ENCODE results near the gene SNRNP27. TPM values are rescaled to one million over a fixed set of nuclear protein-coding genes. Genes with fewer than 3 reads are reported as not detected.
A peak's percentile ranks its signal among the peaks of the same experiment; 100 is the strongest.

SNRNP27 gene
- total RNA-seq, 1 donor from 2014 or later = 38.7 TPM

- no peak overlapping the region for H3K4me3 ChIP-seq
- H3K36me3 ChIP-seq = peaks cover 80% of the 10 kb centered on the region
- H3K4me1 ChIP-seq = peaks cover 29% of the 10 kb centered on the region
- intact Hi-C loops (cut with DNase I) = no loop called here
- ATAC-seq (no peak), DNase-seq (no peak)
- no peaks in the 10 kb centered on the region for H3K27me3 ChIP-seq (ENCODE audit: low read depth)
- TF ChIP-seq, protein P1, sequence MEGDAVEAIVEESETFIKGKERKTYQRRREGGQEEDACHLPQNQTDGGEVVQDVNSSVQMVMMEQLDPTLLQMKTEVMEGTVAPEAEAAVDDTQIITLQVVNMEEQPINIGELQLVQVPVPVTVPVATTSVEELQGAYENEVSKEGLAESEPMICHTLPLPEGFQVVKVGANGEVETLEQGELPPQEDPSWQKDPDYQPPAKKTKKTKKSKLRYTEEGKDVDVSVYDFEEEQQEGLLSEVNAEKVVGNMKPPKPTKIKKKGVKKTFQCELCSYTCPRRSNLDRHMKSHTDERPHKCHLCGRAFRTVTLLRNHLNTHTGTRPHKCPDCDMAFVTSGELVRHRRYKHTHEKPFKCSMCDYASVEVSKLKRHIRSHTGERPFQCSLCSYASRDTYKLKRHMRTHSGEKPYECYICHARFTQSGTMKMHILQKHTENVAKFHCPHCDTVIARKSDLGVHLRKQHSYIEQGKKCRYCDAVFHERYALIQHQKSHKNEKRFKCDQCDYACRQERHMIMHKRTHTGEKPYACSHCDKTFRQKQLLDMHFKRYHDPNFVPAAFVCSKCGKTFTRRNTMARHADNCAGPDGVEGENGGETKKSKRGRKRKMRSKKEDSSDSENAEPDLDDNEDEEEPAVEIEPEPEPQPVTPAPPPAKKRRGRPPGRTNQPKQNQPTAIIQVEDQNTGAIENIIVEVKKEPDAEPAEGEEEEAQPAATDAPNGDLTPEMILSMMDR (IDR thresholded peaks at IDR 0.05) = no peak
- no peaks in the 10 kb centered on the region for H3K9me3 ChIP-seq
- no peak overlapping the region for H3K27ac ChIP-seq
Measured at GRCh38 chr2:69937968-69938367, 44.2 kb downstream of the SNRNP27 start.

GRCh38 chr2:69939722-69940121, 46.0 kb downstream of the SNRNP27 start:
- DNase-seq (no peak), ATAC-seq (no peak)
- Histone ChIP-seq H3K4me3 (no peak overlapping the region), H3K27me3 (ENCODE audit: low read depth) (no peaks in the 10 kb centered on the region), H3K9me3 (no peaks in the 10 kb centered on the region), H3K4me1 (peaks cover 15% of the 10 kb centered on the region), H3K27ac (no peak overlapping the region), H3K36me3 (peaks cover 89% of the 10 kb centered on the region)
- intact Hi-C loops (cut with DNase I) = no loop called here
- TF ChIP-seq, protein P1 (IDR thresholded peaks at IDR 0.05) = no peak

GRCh38 chr2:69940691-69941090, 46.9 kb downstream of the SNRNP27 start:
- Histone ChIP-seq H3K36me3 (peaks cover 81% of the 10 kb centered on the region), H3K27ac (no peak overlapping the region), H3K27me3 (ENCODE audit: low read depth) (no peaks in the 10 kb centered on the region), H3K4me1 (peaks cover 16% of the 10 kb centered on the region), H3K9me3 (no peaks in the 10 kb centered on the region), H3K4me3 (no peak overlapping the region)
- DNase-seq (no peak), ATAC-seq (no peak)
- TF ChIP-seq, protein P1 (IDR thresholded peaks at IDR 0.05) = no peak
- intact Hi-C loops (cut with DNase I) = no loop called here

GRCh38 chr2:69943000-69943842, 49.5 kb downstream of the SNRNP27 start:
- Histone ChIP-seq H3K9me3 (no peaks in the 10 kb centered on the region), H3K27me3 (ENCODE audit: low read depth) (no peaks in the 10 kb centered on the region), H3K4me3 (no peak overlapping the region), H3K36me3 (peaks cover 55% of the 10 kb centered on the region), H3K4me1 (peaks cover 19% of the 10 kb centered on the region), H3K27ac (no peak overlapping the region)
- TF ChIP-seq, protein P1 (IDR thresholded peaks at IDR 0.05) = no peak
- intact Hi-C loops (cut with DNase I) = no loop called here
- DNase-seq = no peak
- ATAC-seq = peak; percentile 37 to 53

DNA sequence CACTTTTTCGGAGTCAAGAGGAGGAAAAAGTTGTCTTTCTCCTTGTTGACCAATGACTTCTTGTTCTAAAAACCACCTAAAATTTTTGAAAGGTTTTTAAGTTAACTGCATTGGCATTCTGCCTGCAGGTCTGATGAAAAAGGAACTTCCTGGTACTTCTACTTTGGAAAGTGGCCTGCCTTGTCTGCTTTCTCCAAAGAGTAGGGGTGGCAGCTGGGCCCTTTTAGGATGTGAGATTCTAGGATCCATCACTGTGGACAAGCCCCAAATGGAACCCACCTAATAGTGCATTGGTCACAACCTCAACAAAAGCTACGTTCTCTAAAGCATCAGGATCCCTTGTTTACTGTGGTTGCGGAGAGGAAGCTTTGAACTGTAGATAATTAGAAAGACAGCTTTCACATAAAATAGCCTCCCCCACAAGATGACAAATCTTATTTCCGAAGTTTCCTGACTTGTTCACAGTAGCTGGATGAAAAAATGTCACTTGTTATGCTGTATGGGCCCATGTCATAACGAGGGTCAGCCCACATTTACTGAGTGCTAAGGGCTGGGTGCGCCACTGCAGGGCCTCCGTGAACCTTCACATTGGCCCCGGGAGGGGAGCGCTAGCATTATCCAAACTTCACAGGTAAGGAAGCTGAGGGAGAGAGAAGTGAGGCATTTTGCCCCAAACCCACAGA, 50.2 kb downstream of the SNRNP27 start:
- peaks cover 19% of the 10 kb centered on the region for H3K4me1 ChIP-seq
- DNase-seq = no peak
- H3K27me3 ChIP-seq (ENCODE audit: low read depth) = no peaks in the 10 kb centered on the region
- H3K36me3 ChIP-seq = peaks cover 48% of the 10 kb centered on the region
- intact Hi-C loops (cut with DNase I) = no loop called here
- ATAC-seq = peak in 1 of 2 donors; percentile 21
- peak overlapping the region; percentile 28 for H3K27ac ChIP-seq
- no peaks in the 10 kb centered on the region for H3K9me3 ChIP-seq
- TF ChIP-seq, protein P1 (IDR thresholded peaks at IDR 0.05) = no peak
- no peak overlapping the region for H3K4me3 ChIP-seq

Data from lower lobe of right lung (tissue), 2 donors.